GM12878 (cell line): ENCODE measurements around the gene XPC. TPM values are rescaled to one million over a fixed set of nuclear protein-coding genes. Genes with fewer than 3 reads are reported as not detected.
A peak's percentile ranks its signal among the peaks of the same experiment; 100 is the strongest.

Source experiments
- ATAC-seq: fragments of 200-7000 bp; cut with Tn5 transposase; 3 replicates; pipeline ENCODE4 v1.9.1; 2020; ENCODE audit warnings: mild to moderate bottlenecking, moderate library complexity
- BruUV-seq: library from RNA; stranded (reverse); fragments of 400-500 nt; replicated peaks from 2 replicates; lab custom pipeline; 2021; lab: Mats Ljungman, UMichigan
- CTCF ChIA-PET: fragments of 300-600 bp; sonication (Branson Sonifier 250); formaldehyde crosslinking; extraction: SDS; loops from one replicate; lab custom pipeline; 2021; ENCODE audit warnings: inconsistent platforms; lab: Yijun Ruan, JAX
- POLR2A ChIA-PET: fragments of 350-600 bp; formaldehyde crosslinking; extraction: SDS; loops from one replicate; lab custom pipeline; 2021; ENCODE audit warnings: inconsistent platforms; lab: Charles Lee
- RAD21 ChIA-PET: fragments of 300-600 bp; sonication (Branson Sonifier 250); formaldehyde crosslinking; loops from one replicate; lab custom pipeline; 2023; ENCODE audit warnings: antibody characterized with exemption; ENCODE audit not compliant: unreplicated experiment; lab: Charles Lee
- SMC1A ChIA-PET: fragments of 300-600 bp; sonication (Branson Sonifier 250); formaldehyde crosslinking; loops from one replicate; lab custom pipeline; 2023; ENCODE audit not compliant: unreplicated experiment, uncharacterized antibody; lab: Charles Lee
- DNase-seq: peaks from one replicate; pipeline ENCODE4 v3.0.0-alpha.2; 2011; ENCODE audit warnings: low read depth, low spot score
- FAIRE-seq: peaks from 3 replicates; lab custom pipeline; 2011; peaks lifted over from hg19 to GRCh38; lab: Jason Lieb, UNC
- H2AFZ ChIP-seq: 2 replicates; pipeline ENCODE4 v1.6.0; 2011; ENCODE audit warnings: low read depth, low read length, control low read depth; ENCODE audit not compliant: control insufficient read depth
- H3K27ac ChIP-seq: 2 replicates; pipeline ENCODE4 v1.5.1; 2011; ENCODE audit warnings: control low read depth; ENCODE audit not compliant: control insufficient read depth, insufficient read depth
- H3K27me3 ChIP-seq, 2 experiments: replicated peaks in 1 of 2; 2 replicates each; pipeline versions ENCODE4 v1.6.0 to v1.6.1; 2011; ENCODE audit warnings: low read length in 1 of 2; ENCODE audit not compliant: control insufficient read depth in 2 of 2, insufficient read depth in 2 of 2
- H3K36me3 ChIP-seq, 2 experiments: 2 replicates each; pipeline ENCODE4 v1.5.1; 2011; ENCODE audit warnings: low read length in 1 of 2; ENCODE audit not compliant: control insufficient read depth in 2 of 2, insufficient read depth in 2 of 2
- H3K4me1 ChIP-seq: 2 replicates; pipeline ENCODE4 v1.6.1; 2011; ENCODE audit warnings: mild to moderate bottlenecking, low read length, moderate library complexity, mixed read lengths; ENCODE audit not compliant: control insufficient read depth, insufficient read depth
- H3K4me2 ChIP-seq: 2 replicates; pipeline ENCODE4 v1.6.0; 2011; ENCODE audit warnings: control low read depth; ENCODE audit not compliant: control insufficient read depth, insufficient read depth
- H3K4me3 ChIP-seq: fragments of 200-600 bp; sonication (generic); 2 replicates; pipeline ENCODE4 v1.5.1; 2016
- H3K79me2 ChIP-seq: 2 replicates; pipeline ENCODE4 v1.6.0; 2011; ENCODE audit warnings: low read length; ENCODE audit not compliant: control insufficient read depth, insufficient read depth
- H3K9ac ChIP-seq: 2 replicates; pipeline ENCODE4 v1.8.0; 2011; ENCODE audit warnings: low read length, control low read depth, mixed read lengths; ENCODE audit not compliant: control insufficient read depth, insufficient read depth
- H3K9me3 ChIP-seq: replicated peaks from 3 replicates; pipeline ENCODE4 v1.5.1; 2011; ENCODE audit warnings: mild to moderate bottlenecking, low read length; ENCODE audit not compliant: control insufficient read depth, insufficient read depth
- H4K20me1 ChIP-seq: 2 replicates; pipeline ENCODE4 v1.6.0; 2011; ENCODE audit not compliant: control insufficient read depth, insufficient read depth
- IKZF2 ChIP-seq, 2 experiments: fragments of 450-650 bp; IDR thresholded peaks; 2 replicates each; pipeline ENCODE4 v1.6.1; 2017; ENCODE audit warnings: mild to moderate bottlenecking in 2 of 2, moderate library complexity in 2 of 2
- IRF3 ChIP-seq: fragments of 450-650 bp; IDR thresholded peaks from 2 replicates; pipeline ENCODE4 v1.6.1; 2014; ENCODE audit warnings: mild to moderate bottlenecking
- NKRF ChIP-seq: fragments of 450-650 bp; conservative IDR thresholded peaks from 2 replicates; pipeline ENCODE4 v1.6.1; 2017; ENCODE audit warnings: mild to moderate bottlenecking, moderate library complexity
- PKNOX1 ChIP-seq: fragments of 450-650 bp; IDR thresholded peaks from 2 replicates; pipeline ENCODE4 v1.6.1; 2016; ENCODE audit warnings: mild to moderate bottlenecking
- RCOR1 ChIP-seq: conservative IDR thresholded peaks from 2 replicates; pipeline ENCODE4 v1.6.1; 2012; ENCODE audit warnings: low read depth, low read length, improper control_type of control experiment
- SMAD5 ChIP-seq: IDR thresholded peaks from 2 replicates; pipeline ENCODE4 v1.6.1; 2016; ENCODE audit warnings: antibody characterized with exemption, low read depth
- SMC3 ChIP-seq: IDR thresholded peaks from 2 replicates; pipeline ENCODE4 v1.6.1; 2011; ENCODE audit warnings: low read length, improper control_type of control experiment, borderline replicate concordance
- SRF ChIP-seq, 2 experiments: IDR thresholded peaks; 2 replicates each; pipeline ENCODE4 v1.6.1; 2011; ENCODE audit warnings: low read depth in 2 of 2, low read length in 2 of 2, mild to moderate bottlenecking in 1 of 2, moderate library complexity in 1 of 2
- USF2 ChIP-seq: IDR thresholded peaks from 2 replicates; pipeline ENCODE4 v1.6.1; 2011; ENCODE audit warnings: low read depth, low read length, improper control_type of control experiment, borderline replicate concordance
- WGBS: methylation state at CpG from one replicate; pipeline ENCODE4 v1.1.6; 2016; ENCODE audit warnings: low lambda C conversion rate; ENCODE audit not compliant: insufficient replicate concordance, insufficient coverage; ENCODE audit errors: missing lambda C conversion rate; 5-methylcytosine and 5-hydroxymethylcytosine counted together
- in situ Hi-C: fragments of 300-500 bp; cut with MboI; formaldehyde crosslinking; loops from 9 replicates; pipeline ENCODE4 v1.14.3; 2018; ENCODE audit warnings: mixed read lengths
- intact Hi-C: fragments of 100-400 bp; cut with micrococcal nuclease; formaldehyde crosslinking; loops from one replicate; pipeline ENCODE4 v1.14.2; 2022; ENCODE audit not compliant: unreplicated experiment
- polyA plus RNA-seq, 11 experiments: library from polyadenylated mRNA; depleted of rRNA in 4 of 11; unstranded in 6 of 11; stranded (reverse) in 5 of 11; fragments of >200 nt; fragmentation: Nextera tagmentation in 4 of 11; fragmentation: Illumina TruSeq in 1 of 11; extraction: Ambion mirVana in 4 of 11; extraction: Trizol in 1 of 11; gene quantifications; 1 replicate in 1 of 11; 2 replicates in 10 of 11; pipeline versions ENCODE4 v1.2.1 to v1.2.3, GENCODE V29; 2011 to 2016; ENCODE audit warnings: inconsistent platforms in 2 of 11, missing spikeins in 2 of 11, low read depth in 1 of 11
- total RNA-seq, 4 experiments: library from RNA; depleted of rRNA in 3 of 4; stranded (reverse); fragments of >200 nt in 3 of 4; fragmentation: Illumina TruSeq in 1 of 4; extraction: Trizol in 1 of 4; gene quantifications; 2 replicates each; pipeline versions ENCODE4 v1.2.1 to v1.2.3, GENCODE V29; 2013 to 2021

Gene XPC
- total and polyA plus RNA-seq, 10 of the 15 experiments (the other 5 are each of a cell fraction or from before 2014, with no cell fraction given), result 4.0 to 48.3 (median 29.8) TPM

- ChIA-PET RAD21 (interaction anchor here (1.0 to 1.7 kb wide), 3 partner anchors 33 to 282 kb away, joined by 4 to 27 read pairs (median 5); partner anchors contain the start of genes CHCHD4 and TMEM43), CTCF (interaction anchor here (1.5 to 2.4 kb wide), 2 partner anchors 7 to 52 kb away, joined by 3 to 9 read pairs; partner anchors contain the start of genes CHCHD4 and TMEM43), POLR2A (interaction anchor here (0.6 to 3.1 kb wide), 7 partner anchors 19 to 474 kb away, joined by 3 to 42 read pairs (median 3); partner anchors contain the start of genes CCDC174, CHCHD4 and TMEM43), SMC1A (interaction anchor here (0.7 to 1.8 kb wide), 7 partner anchors 11 to 205 kb away, joined by 3 to 10 read pairs (median 3); partner anchors contain the start of genes CHCHD4 and TMEM43)
- peak overlapping the region; percentile 70 for H3K4me2 ChIP-seq
- no TSS peak for BruUV-seq
- H3K79me2 ChIP-seq, result peaks cover 66% of the 10 kb centered on the region
- peaks cover 14% of the 10 kb centered on the region for H3K4me1 ChIP-seq
- in situ Hi-C loops (no loop called here), intact Hi-C loops (loop anchor here (1.0 kb wide), 1 partner anchor 53 kb away; the partner anchor contains the start of gene CHCHD4)
- under 1% methylated on average over 10 of the region's 10 CpGs for whole genome bisulfite sequencing
- H3K9ac ChIP-seq, result peak overlapping the region; percentile 90
- H3K9me3 ChIP-seq, result no peaks in the 10 kb centered on the region
- H2AFZ ChIP-seq, result peak overlapping the region; percentile 18
- H4K20me1 ChIP-seq, result no peaks in the 10 kb centered on the region
- peak; percentile 32 for ATAC-seq
- no peak for DNase-seq
- 0 out of 4 replicates have a peak, but pooled peaks cover 0 to 2% of the 10 kb centered on the region in 2 experiments for H3K36me3 ChIP-seq
- TF ChIP-seq SMC3 (no peak), IRF3 (no peak), IKZF2 (IDR thresholded peaks at IDR 0.05) (0 out of 4 replicates have a peak, but pooled peaks of 1 of the 2 experiments have one; percentile 12), SRF (IDR thresholded peaks at IDR 0.05; ENCODE audit: low read depth in 2 of 2, low read length in 2 of 2) (no peak), PKNOX1 (peak; percentile 76), RCOR1 (no peak), USF2 (no peak), NKRF (no peak), SMAD5 (0 out of 2 replicates have a peak, but pooled peaks have one; percentile 21)
- H3K27me3 ChIP-seq, result no peaks in the 10 kb centered on the region
- peak overlapping the region; percentile 87 for H3K4me3 ChIP-seq
- FAIRE-seq, result no peak
- H3K27ac ChIP-seq, result peak overlapping the region; percentile 84
Measured at GRCh38 chr3:14177580-14178246, 688 bp downstream of the XPC start.
